GM21367 (cell line): ENCODE data around the gene ACSL6.

ENCODE experiments used
- ATAC-seq: cut with Tn5 transposase; IDR thresholded peaks from one replicate; pipeline ENCODE4 v1.9.1; 2021; ENCODE audit not compliant: unreplicated experiment

The ACSL6 gene

GRCh38 chr5:132001647-132002561 is 9.6 kb downstream of the ACSL6 start:
- no peak for ATAC-seq

GRCh38 chr5:132000677-132001453 is 10.6 kb downstream of the ACSL6 start:
- no peak for ATAC-seq

GRCh38 chr5:132000241-132000490 is 11.3 kb downstream of the ACSL6 start:
- ATAC-seq: no peak

- no peak for ATAC-seq
These were observed 11.8 kb downstream of the ACSL6 start for GRCh38 chr5:131999441-132000240.

DNA sequence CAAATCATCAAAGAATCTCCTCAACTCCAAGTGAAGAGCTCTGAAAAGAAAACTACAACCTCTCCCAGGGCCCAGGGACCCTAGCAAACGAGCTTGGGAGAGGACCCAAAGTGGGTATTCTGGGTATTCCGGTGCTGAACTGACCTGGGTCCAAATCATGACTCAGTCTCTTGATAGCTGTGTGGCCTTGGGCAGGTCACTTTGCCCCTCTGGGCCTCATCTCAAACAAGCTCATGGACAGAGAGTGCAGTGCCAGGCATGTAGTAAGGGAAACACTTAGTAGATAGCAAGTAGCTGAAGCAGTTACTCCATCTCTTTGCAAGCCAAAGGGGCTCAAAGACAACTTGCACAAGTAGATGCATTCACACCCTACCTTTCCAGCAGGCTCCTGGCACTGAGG is 12.4 kb downstream of the ACSL6 start:
- no peak for ATAC-seq

DNA sequence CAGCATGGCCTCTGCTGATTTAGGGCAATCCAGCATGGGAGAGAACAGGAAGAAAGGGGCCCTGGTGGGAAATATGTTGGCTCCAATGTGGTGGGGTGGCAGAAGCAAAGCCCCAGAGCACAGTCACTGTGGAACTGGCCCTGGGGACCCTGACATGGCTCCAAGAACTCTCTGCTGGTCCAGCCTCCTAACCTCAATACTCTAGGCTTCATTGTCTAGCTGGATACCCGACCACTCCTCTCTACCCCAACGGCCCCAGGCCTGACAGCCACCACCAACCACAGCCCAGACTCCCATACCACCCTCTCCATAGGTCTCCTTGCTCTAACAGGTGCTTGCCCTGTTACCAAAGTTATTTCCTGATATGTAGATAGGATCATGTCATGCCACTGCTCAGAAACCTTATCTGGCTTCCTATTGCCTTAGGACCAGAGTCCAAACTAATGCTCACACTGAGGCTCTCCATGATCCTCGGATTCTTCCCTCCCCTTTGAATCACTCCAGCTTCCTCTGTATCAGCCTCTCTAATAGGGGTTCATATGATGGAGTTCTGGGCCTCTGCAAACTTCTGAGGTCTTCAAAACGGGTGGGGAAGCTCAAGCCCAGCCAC is 12.9 kb downstream of the ACSL6 start:
- ATAC-seq: no peak

DNA sequence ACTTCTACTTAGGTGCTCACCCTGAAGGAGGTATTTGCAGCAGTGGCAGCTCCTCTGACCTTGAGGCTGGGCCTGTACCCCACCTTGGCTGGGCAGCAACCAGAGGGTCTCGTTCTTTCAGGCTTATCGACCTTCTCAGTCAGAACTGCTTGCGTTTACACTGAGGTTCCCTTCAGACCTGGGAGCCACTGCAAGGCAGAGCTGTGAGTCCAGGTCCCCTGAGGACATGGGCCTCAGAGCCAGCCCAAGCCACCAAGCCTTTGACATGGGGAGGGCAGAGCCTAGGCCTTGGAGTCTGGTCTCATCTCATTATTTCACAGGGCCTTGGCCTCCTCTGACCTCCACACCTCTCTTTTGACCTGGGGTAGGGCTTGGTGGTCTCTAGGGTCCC is 13.7 kb downstream of the ACSL6 start:
- ATAC-seq: no peak

DNA sequence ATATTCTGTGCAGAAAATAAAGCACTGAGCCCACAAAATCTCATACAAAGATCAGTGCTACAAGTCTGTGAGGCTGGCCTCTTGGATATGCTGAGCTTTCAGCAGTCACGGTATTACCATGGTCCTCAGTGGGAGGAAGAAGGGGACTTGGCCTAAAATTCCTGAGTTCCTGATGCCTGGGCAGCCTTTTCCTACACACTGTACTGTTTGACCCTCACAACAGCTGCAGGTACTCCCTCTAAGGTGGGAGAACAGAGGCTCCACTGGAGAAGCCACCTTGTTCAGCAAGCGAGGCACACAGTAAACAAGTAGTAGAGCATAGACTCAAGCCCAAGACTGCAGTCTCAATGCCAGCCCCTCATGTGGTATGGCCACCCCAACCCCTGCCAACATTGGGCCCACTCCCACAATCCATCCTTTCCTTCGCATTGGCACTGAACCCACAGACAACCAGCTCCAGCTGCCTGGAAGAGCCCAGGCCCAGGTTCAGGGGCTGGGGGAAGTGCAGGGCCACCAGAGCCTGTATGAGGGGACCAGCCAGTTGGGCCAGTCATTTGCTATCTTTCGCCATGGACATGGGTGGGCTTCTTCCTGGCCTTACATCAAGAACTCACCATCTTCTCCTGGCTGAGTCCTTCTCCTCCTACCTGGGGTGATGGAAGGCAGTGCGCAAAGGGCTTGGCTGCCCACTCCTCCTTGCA is 14.3 kb downstream of the ACSL6 start:
- no peak for ATAC-seq

GRCh38 chr5:131996210-131997025 is 15.0 kb downstream of the ACSL6 start:
- no peak for ATAC-seq

GRCh38 chr5:131994533-131995226 is 16.8 kb downstream of the ACSL6 start:
- no peak for ATAC-seq

DNA sequence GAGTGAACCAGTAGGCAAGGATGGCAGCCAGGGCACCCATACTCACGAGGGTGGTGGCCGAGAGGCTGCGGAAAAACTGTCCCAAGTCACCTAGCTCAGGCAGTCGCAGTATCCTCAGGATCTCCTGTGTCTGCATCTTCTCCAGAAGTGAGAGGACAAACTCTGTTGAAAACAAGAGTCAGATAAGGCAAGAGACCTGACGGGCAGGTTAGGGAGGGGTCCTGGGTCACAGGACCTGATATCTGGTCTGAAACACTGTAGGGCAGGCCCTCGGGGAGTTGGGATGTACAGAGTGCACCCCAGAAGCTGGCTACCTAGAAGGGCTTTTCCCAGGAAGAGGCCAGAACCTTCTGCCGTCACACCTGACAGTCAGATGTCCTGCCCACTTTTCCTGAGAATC is 17.4 kb downstream of the ACSL6 start:
- ATAC-seq: no peak

- ATAC-seq: no peak
These were observed 17.8 kb downstream of the ACSL6 start for GRCh38 chr5:131993676-131994075.

GRCh38 chr5:131992370-131992769 is 19.1 kb downstream of the ACSL6 start:
- ATAC-seq: no peak

GRCh38 chr5:131991593-131992324 is 19.7 kb downstream of the ACSL6 start:
- ATAC-seq: no peak

GRCh38 chr5:131990716-131991115 is 20.7 kb downstream of the ACSL6 start:
- ATAC-seq: no peak

DNA sequence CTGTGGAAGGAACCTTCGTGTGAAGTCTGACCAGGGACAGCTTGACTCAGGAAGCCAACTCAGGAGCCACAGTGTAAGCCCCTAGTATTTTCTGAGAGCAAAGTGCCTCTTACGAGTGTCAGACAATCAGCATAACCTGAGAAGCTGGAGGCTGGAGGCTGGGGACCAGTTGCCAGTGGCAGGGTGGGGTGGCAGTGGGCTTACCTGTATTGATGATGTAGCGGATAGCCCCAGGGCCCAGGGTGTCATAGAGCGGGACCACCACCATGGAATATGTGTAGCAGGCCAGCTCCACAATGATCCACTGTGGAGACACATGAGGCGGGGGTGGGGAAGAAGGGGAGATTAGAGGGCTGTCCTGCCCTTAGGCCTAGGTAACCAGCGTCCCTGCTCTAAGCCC is 22.9 kb downstream of the ACSL6 start:
- no peak for ATAC-seq

DNA sequence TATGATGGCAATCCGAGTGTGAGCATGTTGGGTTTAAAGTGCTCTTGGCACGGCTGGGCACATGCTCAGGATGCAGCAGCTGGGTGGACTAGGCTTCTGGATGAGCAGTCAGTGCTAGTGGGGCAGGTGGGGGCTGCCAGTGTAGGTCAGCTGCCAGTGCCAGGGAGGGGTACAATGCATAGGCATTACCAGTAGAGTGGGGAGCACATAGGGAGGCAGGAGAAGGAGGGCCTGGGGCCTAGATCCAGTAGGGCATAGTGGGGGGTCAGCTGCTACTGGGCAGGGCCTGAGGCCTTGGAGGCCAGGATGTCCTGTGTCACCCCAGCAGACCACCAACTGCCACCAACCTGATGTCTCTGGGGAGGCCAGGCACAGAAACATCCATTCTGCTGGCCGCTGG is 24.2 kb downstream of the ACSL6 start:
- no peak for ATAC-seq

- no peak for ATAC-seq
These were observed 25.1 kb downstream of the ACSL6 start for GRCh38 chr5:131986161-131986912.
